CD4-positive, alpha-beta T cell treated with Interleukin-17A for 1 hour (primary cell): ENCODE measurements around the gene ATF7.
"Not testable (repeated sequence)": the region's sequence is repeated elsewhere in the genome, so short reads cannot be mapped to it uniquely, and the experiment has no call there.

ENCODE experiments used
- DNase-seq: peaks from one replicate; pipeline ENCODE4 v3.0.0-alpha.2; 2020

The ATF7 gene

GRCh38 chr12:53499266-53500141, 126.7 kb downstream of the ATF7 start, which contains the start of gene MAP3K12:
TSS of gene MAP3K12 (minus strand) at chr12:53499458. CDS start at chr12:53487391, 12,067 bp downstream.
- peak; percentile 67 for DNase-seq

DNA sequence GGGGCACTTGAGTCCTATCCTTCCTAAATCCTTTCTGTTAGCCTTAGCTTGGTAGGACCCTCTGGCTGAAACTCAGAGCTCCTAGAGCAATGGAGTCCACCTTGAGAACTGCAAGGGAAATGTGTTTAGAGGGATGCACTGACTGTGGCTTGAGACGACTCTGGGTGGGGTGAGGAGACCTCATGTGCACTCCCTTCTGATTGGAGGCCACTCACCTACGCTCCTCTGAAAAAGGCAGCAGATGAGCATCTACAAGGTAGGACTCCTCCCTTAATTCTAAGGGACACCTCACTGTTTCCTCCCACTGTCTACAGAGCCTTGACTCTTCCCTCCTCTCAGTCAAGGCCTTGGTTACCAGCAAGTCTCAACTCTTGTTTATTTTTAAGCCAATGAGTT, 127.9 kb downstream of the ATF7 start:
- DNase-seq = peak; percentile 26

DNA sequence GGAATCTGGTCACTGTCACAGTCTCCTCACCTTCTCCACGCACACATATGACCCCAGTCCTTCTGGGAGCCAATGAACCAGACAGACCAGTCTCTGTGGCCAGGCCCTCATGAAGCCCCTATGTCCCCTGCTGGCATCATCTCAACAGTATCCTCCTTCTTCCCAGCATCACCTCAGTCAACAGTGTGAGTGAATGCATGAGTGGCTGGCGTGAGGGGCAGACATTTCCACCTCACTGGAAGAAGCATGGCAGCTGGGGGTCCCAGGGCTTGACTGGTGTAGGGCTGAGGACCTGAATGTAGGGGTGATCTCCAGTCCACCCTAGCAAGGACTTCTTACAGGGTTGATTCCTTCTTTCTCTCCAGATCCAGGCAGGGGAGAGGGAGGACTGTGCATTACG, 128.7 kb downstream of the ATF7 start:
- no peak for DNase-seq

DNA sequence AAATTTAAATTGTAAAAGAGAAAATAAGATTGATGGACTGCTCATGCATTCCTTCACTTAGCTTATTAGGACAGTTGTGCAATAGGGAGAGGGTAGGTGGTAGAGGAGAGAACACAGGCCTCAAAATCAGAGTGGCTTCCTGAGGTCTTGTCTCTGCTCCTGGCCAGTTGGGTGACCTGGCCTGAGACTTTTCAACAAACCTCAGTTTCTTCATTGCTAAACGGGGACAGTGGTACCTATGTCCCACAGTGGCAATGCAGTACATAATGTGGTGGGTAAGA, 129.5 kb downstream of the ATF7 start:
- DNase-seq = no peak

DNA sequence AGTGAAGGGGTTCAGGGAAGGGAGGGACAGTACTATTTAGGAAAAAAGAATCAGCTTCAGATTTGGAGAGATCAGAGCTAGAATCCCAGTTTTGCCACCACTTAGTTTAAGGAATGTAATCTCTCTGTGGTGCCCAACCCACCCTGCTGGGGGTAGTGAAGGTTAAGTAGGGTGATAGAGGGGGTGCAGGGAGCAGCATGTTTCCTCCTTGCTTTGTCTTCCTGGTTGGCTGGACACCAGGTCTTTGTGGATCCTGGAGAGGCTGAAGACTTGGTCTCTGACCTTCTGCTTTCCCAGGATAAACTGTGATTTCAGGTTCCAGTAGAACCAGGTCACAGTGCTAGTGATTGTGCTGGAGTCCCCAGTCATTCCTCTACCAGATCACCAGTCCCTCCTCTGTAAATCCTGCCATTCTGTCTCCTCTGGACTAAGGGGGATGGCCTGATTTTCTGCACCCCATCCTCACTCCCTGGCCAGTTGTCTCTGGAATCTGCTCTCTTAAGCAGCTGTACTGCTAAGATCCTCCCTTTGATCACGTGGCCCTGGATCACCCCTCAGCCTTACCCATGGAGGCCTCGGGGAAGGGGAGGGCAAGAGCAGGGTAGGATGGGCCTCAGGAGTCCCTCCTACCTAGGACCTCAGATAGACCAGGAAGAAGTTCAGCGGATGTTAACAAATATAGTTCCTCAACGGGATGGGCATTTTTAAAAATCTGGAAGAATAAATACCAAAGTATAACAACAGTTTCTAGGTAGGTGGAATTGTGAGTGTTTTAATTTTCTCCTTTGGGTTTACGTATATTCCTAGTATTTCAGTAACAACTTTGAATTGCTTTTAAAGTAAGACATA, 130.1 kb downstream of the ATF7 start:
- no peak for DNase-seq

DNA sequence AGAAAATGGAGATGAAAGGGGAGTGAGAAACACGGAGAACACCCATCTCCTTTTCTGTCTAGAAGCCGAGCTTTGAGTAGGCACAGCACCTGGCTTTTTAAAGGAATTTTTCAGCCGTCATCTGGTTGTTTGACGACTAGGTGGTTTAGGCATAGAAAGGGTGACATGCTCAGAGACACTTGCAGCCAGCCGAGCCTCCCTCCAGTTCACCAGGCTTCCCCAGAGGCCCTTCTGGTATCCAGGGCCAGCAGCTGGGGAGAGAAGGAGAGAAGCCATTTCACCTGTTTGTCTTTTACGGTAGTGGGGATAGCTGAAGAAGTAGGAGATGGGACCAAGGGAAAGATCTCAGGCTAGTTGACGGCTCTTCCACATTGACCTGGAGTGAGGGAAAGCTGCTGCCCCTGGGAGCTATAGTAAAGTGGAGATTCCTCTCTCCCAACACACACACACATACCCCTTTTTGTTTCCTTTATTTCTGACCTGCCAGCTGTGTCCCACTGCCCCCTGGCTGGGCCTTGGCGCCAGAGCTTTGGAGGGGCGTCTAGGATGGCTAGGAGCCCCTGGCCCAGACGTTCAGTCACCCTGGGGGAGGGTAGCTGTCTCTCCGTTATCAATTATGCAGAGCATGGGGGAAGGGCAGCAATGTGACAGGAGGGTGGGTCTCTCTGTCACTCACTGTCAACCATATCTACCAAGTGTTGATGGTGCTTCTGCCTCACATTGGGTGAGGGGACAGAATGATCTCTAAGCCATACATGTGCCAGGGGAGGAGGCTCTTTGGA, 132.4 kb downstream of the ATF7 start:
- no peak for DNase-seq

GRCh38 chr12:53492830-53493609, 133.2 kb downstream of the ATF7 start:
- DNase-seq = peak; percentile 89

DNA sequence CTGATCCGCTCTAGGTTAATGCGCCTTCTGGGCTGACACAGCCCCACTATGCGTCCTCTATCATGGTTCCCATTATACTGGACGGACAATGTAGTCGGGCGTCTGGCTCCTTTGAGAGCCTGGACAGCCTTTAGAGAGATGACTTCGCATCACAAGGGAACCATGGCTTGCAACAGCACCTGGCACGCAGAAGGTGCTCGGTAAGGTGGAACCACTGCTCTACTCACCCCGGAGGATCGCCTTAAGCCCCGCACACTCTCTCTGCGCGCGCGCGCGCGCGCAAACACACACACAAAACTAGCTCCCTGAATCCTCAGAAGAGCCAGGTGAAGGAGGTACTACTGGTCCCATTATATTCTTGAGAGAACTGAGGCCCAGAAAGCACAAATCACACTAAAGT, 134.0 kb downstream of the ATF7 start:
- DNase-seq = no peak

DNA sequence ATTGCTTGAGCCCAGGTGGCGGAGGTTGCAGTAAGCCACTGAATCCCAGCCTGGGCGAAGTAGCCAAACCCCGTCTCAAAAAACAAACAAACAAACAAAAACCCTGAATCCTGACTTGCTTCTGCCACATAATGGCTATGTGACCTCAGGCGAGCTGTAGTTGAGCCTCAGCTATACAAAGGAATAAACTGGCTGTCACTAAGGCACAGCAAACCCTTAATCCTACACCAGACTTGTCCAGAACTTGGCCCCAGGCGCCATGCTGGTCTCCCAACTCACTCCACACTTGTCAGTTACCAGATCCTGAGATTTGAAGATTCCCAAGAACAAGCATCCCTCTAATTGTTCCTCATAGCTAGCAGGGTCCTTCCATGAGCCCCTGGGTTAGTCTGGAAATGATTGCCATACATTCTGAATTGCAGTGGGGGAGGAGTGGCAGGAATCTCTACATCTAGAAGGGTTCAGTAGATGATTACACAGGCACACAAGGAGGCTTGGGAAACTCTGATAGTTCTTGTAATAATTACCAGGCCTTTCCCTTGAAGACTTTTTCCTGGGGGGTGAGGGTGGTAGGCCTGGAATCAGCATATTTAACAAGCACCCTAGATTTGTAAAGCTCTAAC, 136.8 kb downstream of the ATF7 start:
- DNase-seq = no peak

DNA sequence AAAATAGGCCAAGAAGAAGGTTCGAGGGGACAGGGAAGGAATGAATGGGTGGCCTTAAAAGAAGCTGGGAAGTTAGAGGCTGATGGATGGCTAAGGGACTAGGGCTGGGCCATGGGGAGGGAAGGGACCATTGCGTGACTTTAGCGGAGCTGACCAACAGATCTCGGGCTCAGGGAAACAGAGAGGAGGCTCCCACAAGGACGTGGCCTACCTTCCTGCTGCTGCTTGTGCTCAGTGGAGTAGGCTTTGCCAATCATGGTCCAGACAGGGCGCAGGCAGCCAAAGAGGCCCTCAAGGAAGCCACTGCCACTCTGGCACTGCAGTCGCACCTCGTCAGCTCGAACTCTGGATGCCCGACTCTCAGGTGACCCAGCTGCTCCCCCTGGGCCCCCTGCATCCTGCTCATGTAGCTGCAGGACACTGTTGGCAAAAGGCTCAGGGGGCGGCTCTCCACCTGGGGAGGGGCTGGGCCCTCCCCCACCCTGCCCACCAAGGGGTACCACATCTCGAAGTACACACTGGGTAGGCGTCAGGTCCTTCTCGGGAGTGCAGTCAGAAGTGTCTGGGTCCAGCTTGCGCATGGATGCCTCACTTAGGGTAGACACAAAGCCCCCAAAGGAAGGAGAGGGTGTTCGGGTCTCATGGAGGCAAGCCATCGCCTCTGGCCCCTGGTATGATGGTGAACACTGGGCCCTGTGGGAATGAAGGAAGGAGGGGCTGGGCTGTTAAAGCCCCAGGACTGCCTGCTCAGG, 139.3 kb downstream of the ATF7 start:
- no peak for DNase-seq

- DNase-seq = no peak
These were observed 140.0 kb downstream of the ATF7 start for GRCh38 chr12:53485955-53486735.

DNA sequence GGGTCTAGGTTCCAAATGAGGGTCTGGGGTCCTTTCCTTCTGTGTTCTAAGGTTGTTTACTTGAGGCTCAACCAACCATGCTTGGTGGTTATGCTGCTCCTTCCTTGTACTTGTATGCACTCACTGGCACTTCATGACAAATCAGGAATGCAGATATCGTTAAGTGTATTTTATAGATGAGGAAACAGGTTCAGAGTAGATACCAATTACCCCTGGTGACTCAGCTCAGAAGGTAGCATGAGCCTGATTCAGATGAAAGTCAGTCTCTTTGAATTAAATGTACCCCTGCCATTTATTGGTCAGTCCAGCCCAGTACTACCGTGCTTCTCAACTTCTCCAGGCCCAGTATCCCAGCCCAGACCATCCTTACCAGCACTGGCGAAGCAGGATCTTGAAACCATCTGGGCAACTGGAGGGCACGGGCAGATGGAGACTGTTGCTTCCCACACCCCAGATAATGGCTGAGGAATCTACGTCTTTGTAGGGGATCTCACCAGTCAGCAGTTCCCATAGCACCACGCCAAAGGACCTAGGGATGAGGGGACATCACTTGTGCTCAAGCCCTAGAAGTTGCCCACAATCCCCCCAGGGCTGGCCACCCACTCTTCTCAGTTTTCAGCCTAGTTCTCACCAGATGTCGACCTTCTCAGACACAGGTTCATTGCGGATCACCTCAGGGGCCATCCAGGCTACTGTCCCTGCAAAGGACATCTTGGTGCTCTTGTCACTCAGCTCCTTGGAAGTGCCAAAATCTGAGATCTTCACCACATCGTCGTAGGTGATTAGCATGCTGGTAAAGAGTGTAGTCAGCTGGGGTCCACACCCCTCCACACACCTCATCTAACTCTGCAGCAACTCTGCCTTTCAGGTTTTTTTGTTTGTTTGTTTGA, 141.3 kb downstream of the ATF7 start:
- no peak for DNase-seq

- no peak for DNase-seq
These were observed 142.2 kb downstream of the ATF7 start for GRCh38 chr12:53483979-53484377.

DNA sequence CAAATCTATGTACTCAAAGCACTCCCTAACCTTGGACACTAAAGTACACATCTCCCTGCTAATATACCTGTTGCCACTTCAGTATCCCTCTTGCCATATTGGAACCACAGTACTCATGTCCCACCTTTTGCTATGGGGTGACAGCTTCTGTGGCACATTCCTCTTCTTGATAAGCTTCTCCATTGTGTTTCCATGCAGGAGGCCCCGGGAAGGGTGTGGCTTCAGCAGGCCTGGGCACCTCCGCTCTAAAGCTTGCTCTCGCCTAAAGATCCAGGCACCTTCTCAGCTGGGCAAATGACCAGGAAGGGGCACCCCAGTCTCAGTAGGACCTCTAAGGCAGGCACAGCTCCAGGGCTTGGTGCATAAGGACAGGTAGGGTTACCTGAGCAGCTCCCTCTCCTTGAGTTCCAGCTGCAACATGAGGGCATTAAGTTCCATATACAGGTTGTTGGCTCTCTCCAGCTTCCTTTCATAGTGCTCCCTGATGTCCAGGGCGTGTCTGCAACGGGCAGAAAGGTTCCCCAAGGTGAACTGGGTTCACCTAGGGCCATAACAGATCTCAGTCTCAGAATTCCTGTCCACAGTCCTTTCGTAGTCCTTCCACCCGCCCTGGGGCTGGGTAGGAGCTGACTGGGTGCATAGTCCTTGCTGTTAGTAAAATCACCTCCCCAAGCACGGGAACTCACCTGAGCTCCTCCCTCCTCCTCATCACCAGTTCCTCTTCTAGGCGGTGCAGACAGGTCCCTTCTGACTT, 142.8 kb downstream of the ATF7 start:
- DNase-seq = no peak

DNA sequence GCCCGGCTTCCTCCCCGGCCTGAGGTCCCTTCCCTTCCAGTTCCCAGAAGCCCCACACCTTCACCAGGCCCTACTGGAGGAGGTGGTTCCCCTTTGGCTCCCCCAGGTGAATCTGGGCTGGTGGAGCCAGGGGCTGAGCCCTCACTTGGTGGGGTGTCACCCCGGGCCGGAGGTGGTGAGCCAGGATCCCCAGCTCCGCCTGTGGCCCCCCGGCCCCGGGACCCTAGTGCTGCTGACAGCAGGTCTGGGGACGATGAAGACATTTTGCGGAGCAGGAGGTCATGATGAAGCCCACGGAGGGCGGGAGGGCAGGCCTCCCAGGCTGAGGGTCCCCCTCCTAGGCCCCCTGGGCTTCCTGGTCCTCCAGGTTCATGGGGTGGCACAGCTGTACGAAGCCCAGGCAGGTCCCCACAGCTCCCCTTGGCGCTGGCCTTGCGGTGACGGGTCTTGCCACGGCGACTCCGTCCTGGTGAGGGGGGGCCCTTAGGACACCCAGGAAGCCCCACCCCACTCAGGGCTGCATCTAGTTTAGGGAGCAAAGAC, 143.5 kb downstream of the ATF7 start:
- DNase-seq = no peak

DNA sequence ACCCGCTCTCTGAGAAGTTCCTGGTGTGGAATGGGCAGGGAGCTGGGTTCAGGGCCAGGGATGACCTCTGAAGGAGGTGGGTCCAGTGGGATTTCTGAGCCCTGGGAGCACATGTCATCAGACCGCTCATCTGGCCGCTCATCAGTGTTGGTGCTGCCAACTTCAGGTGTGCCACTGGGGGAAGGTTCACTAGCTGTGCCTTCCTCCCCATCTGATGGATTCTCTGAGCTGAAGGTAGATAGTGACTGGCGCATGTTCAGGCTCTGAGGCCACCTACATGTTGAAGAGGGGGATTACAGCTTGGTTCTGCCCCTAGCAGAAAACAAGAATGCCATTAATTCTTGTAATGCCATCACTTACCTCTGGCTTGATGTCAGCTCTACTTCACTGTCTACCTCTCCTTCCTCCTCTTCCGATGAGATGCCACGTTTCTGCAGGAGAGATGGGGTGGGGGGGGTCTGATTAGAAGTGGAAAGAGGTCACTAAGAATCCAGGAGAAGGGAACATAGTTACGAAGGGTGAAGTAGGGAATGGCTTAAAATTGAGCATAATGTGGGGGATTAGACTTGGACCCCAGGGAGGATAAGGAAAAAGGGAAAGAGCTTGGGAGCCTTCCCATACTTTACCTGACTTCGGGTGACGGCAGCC, 144.1 kb downstream of the ATF7 start:
- peak; percentile 25 for DNase-seq

- not testable (repeated sequence) for DNase-seq
These were observed 144.7 kb downstream of the ATF7 start for GRCh38 chr12:53481458-53481857.
